IPS-18a (cell line): ENCODE data around the gene NOX5.

Experiments
- H3K27ac ChIP-seq: one replicate; pipeline ENCODE4 v1.5.1; 2013; ENCODE audit warnings: low read length
- H3K27me3 ChIP-seq: one replicate; pipeline ENCODE4 v1.6.1; 2013; ENCODE audit warnings: mild to moderate bottlenecking, low read length; ENCODE audit not compliant: control insufficient read depth, insufficient read depth
- H3K36me3 ChIP-seq: one replicate; pipeline ENCODE4 v1.6.1; 2013; ENCODE audit warnings: low read depth, low read length; ENCODE audit not compliant: control insufficient read depth
- H3K4me1 ChIP-seq: one replicate; pipeline ENCODE4 v1.6.1; 2013; ENCODE audit warnings: low read depth, low read length; ENCODE audit not compliant: control insufficient read depth
- H3K4me3 ChIP-seq: one replicate; pipeline ENCODE4 v1.5.1; 2013; ENCODE audit warnings: low read length
- H3K9ac ChIP-seq: one replicate; pipeline ENCODE4 v1.6.1; 2013; ENCODE audit warnings: mild to moderate bottlenecking, low read length, moderate library complexity
- H3K9me3 ChIP-seq: one replicate; pipeline ENCODE4 v1.6.1; 2013; ENCODE audit warnings: low read depth, low read length; ENCODE audit not compliant: control insufficient read depth

Gene NOX5

GRCh38 chr15:68983961-68984481, 30.5 kb upstream of the NOX5 start:
- Histone ChIP-seq H3K4me3 (no peak overlapping the region), H3K27ac (no peak overlapping the region), H3K27me3 (no peaks in the 10 kb centered on the region), H3K9ac (no peak overlapping the region), H3K9me3 (no peaks in the 10 kb centered on the region), H3K36me3 (no peaks in the 10 kb centered on the region), H3K4me1 (no peaks in the 10 kb centered on the region)

- H3K36me3 ChIP-seq: no peaks in the 10 kb centered on the region
- H3K4me1 ChIP-seq: peaks cover under 1% of the 10 kb centered on the region
- H3K9ac ChIP-seq: no peak overlapping the region
- H3K9me3 ChIP-seq: no peaks in the 10 kb centered on the region
- no peaks in the 10 kb centered on the region for H3K27me3 ChIP-seq
- no peak overlapping the region for H3K27ac ChIP-seq
- no peak overlapping the region for H3K4me3 ChIP-seq
These were observed 29.9 kb upstream of the NOX5 start for GRCh38 chr15:68984586-68984985.

GRCh38 chr15:68985361-68985891, 29.1 kb upstream of the NOX5 start:
- Histone ChIP-seq H3K4me1 (peaks cover 9% of the 10 kb centered on the region), H3K4me3 (no peak overlapping the region), H3K27ac (no peak overlapping the region), H3K9me3 (no peaks in the 10 kb centered on the region), H3K36me3 (no peaks in the 10 kb centered on the region), H3K27me3 (no peaks in the 10 kb centered on the region), H3K9ac (no peak overlapping the region)

GRCh38 chr15:68986322-68986721, 28.2 kb upstream of the NOX5 start:
- peaks cover 16% of the 10 kb centered on the region for H3K4me1 ChIP-seq
- H3K27me3 ChIP-seq: peaks cover 4% of the 10 kb centered on the region
- H3K4me3 ChIP-seq: no peak overlapping the region
- no peaks in the 10 kb centered on the region for H3K9me3 ChIP-seq
- H3K27ac ChIP-seq: no peak overlapping the region
- H3K36me3 ChIP-seq: no peaks in the 10 kb centered on the region
- H3K9ac ChIP-seq: no peak overlapping the region

GRCh38 chr15:68987120-68987519, 27.4 kb upstream of the NOX5 start:
- H3K4me1 ChIP-seq: peaks cover 16% of the 10 kb centered on the region
- H3K36me3 ChIP-seq: no peaks in the 10 kb centered on the region
- no peak overlapping the region for H3K9ac ChIP-seq
- no peak overlapping the region for H3K4me3 ChIP-seq
- no peak overlapping the region for H3K27ac ChIP-seq
- H3K27me3 ChIP-seq: peaks cover 7% of the 10 kb centered on the region
- H3K9me3 ChIP-seq: no peaks in the 10 kb centered on the region

GRCh38 chr15:68987676-68988075, 26.8 kb upstream of the NOX5 start:
- H3K27me3 ChIP-seq: peaks cover 7% of the 10 kb centered on the region
- no peak overlapping the region for H3K27ac ChIP-seq
- H3K9ac ChIP-seq: no peak overlapping the region
- H3K9me3 ChIP-seq: no peaks in the 10 kb centered on the region
- peaks cover 16% of the 10 kb centered on the region for H3K4me1 ChIP-seq
- H3K36me3 ChIP-seq: no peaks in the 10 kb centered on the region
- H3K4me3 ChIP-seq: no peak overlapping the region

GRCh38 chr15:68989541-68990230, 24.8 kb upstream of the NOX5 start:
- peaks cover 16% of the 10 kb centered on the region for H3K4me1 ChIP-seq
- H3K9ac ChIP-seq: no peak overlapping the region
- H3K27me3 ChIP-seq: peaks cover 7% of the 10 kb centered on the region
- no peaks in the 10 kb centered on the region for H3K9me3 ChIP-seq
- H3K27ac ChIP-seq: no peak overlapping the region
- no peaks in the 10 kb centered on the region for H3K36me3 ChIP-seq
- H3K4me3 ChIP-seq: no peak overlapping the region

- H3K36me3 ChIP-seq: no peaks in the 10 kb centered on the region
These were observed 24.1 kb upstream of the NOX5 start for GRCh38 chr15:68990231-68990991.

GRCh38 chr15:68990992-68991500, 23.4 kb upstream of the NOX5 start:
- Histone ChIP-seq H3K27ac (no peak overlapping the region), H3K4me3 (no peak overlapping the region), H3K36me3 (no peaks in the 10 kb centered on the region), H3K27me3 (peaks cover 7% of the 10 kb centered on the region), H3K9ac (no peak overlapping the region), H3K9me3 (no peaks in the 10 kb centered on the region), H3K4me1 (peaks cover 16% of the 10 kb centered on the region)

More at GRCh38 chr15:68990231-68990991, 24.1 kb upstream of the NOX5 start:
- no peak overlapping the region for H3K9ac ChIP-seq
- H3K27me3 ChIP-seq: peaks cover 7% of the 10 kb centered on the region
- peaks cover 16% of the 10 kb centered on the region for H3K4me1 ChIP-seq
- H3K4me3 ChIP-seq: no peak overlapping the region
- H3K27ac ChIP-seq: no peak overlapping the region
- no peaks in the 10 kb centered on the region for H3K9me3 ChIP-seq

- H3K4me1 ChIP-seq: peaks cover 16% of the 10 kb centered on the region
- no peaks in the 10 kb centered on the region for H3K9me3 ChIP-seq
- H3K9ac ChIP-seq: no peak overlapping the region
- H3K27me3 ChIP-seq: peaks cover 7% of the 10 kb centered on the region
- no peaks in the 10 kb centered on the region for H3K36me3 ChIP-seq
- no peak overlapping the region for H3K4me3 ChIP-seq
- H3K27ac ChIP-seq: no peak overlapping the region
These were observed 22.8 kb upstream of the NOX5 start for GRCh38 chr15:68991723-68992122.

GRCh38 chr15:68992696-68993095, 21.8 kb upstream of the NOX5 start:
- peaks cover 16% of the 10 kb centered on the region for H3K4me1 ChIP-seq
- no peaks in the 10 kb centered on the region for H3K9me3 ChIP-seq
- no peak overlapping the region for H3K9ac ChIP-seq
- peaks cover 7% of the 10 kb centered on the region for H3K27me3 ChIP-seq
- no peak overlapping the region for H3K4me3 ChIP-seq
- H3K27ac ChIP-seq: no peak overlapping the region
- no peaks in the 10 kb centered on the region for H3K36me3 ChIP-seq
